ENCODE results near the gene KRTAP10-3. TPM values are rescaled to one million over a fixed set of nuclear protein-coding genes. Genes with fewer than 3 reads are reported as not detected.

KRTAP10-3 gene
- total and polyA plus RNA-seq, 2 experiments from 2014 or later = not detected

GRCh38 chr21:44585892-44586291 is 27.3 kb upstream of the KRTAP10-3 start:
- no peaks in the 10 kb centered on the region for H3K79me2 ChIP-seq (replicated peaks; ENCODE audit: insufficient read depth)
- H3F3A ChIP-seq (replicated peaks; ENCODE audit: low read depth) = no peaks in the 10 kb centered on the region
- H3K4me3 ChIP-seq = no peak overlapping the region
- H2AFZ ChIP-seq = no peak overlapping the region
- H3K4me1 ChIP-seq (ENCODE audit: insufficient read depth) = no peaks in the 10 kb centered on the region
- H3K4me1 Mint-ChIP-seq = no peaks in the 10 kb centered on the region
- DNase-seq (ENCODE audit: low spot score) (no peak), ATAC-seq (no peak)
- peaks cover 9% of the 10 kb centered on the region for H3K27me3 Mint-ChIP-seq (ENCODE audit: insufficient read depth, low read depth, poor library complexity)
- H3K4me3 Mint-ChIP-seq = no peak overlapping the region
- no peak overlapping the region for H3K27ac Mint-ChIP-seq
- peaks cover 6% of the 10 kb centered on the region for H3K9me3 Mint-ChIP-seq
- TF ChIP-seq POLR2AphosphoS5 (IDR thresholded peaks at IDR 0.05; ENCODE audit: low read depth) (no peak), ETS1 (IDR thresholded peaks at IDR 0.05) (no peak), ZNF114 (CRISPR knock-in tag; IDR thresholded peaks at IDR 0.05) (no peak)
- H3K36me3 Mint-ChIP-seq (ENCODE audit: low read depth) = no peaks in the 10 kb centered on the region; the same call in 2 of the 3 replicates
- no peaks in the 10 kb centered on the region for H3K9me2 ChIP-seq (ENCODE audit: insufficient read depth)
- no peaks in the 10 kb centered on the region for H3K27me3 ChIP-seq (ENCODE audit: insufficient read depth)
- no peaks in the 10 kb centered on the region for H3K36me3 ChIP-seq (ENCODE audit: insufficient read depth)
- no peaks in the 10 kb centered on the region for H4K20me1 ChIP-seq (replicated peaks; ENCODE audit: insufficient read depth)
- no peak overlapping the region for H3K27ac ChIP-seq (ENCODE audit: low read depth)
- no peak overlapping the region for H3K4me2 ChIP-seq

DNA sequence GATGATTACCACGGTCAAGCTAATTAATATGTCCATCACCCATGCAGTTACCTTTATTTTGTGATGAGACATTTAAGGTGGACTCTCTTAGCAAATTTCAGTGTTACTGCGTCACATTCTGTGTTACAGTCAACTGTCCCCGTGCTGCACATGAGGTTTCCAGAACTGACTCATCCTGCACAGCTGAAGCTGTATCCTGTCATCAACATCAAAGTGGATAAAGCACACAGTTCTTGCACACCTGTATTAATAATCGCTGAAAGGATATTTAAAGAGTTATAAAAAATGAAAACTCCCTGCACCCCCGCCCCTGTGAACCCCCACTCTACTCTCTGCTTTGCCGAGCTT is 25.2 kb upstream of the KRTAP10-3 start:
- no peaks in the 10 kb centered on the region for H3K27me3 ChIP-seq (ENCODE audit: insufficient read depth)
- H3K4me2 ChIP-seq = no peak overlapping the region
- H4K20me1 ChIP-seq (replicated peaks; ENCODE audit: insufficient read depth) = no peaks in the 10 kb centered on the region
- ATAC-seq = no peak
- no peaks in the 10 kb centered on the region for H3F3A ChIP-seq (replicated peaks; ENCODE audit: low read depth)
- no peak overlapping the region for H2AFZ ChIP-seq
- no peaks in the 10 kb centered on the region for H3K4me1 ChIP-seq (ENCODE audit: insufficient read depth)
- H3K9me2 ChIP-seq (ENCODE audit: insufficient read depth) = no peaks in the 10 kb centered on the region
- Mint-ChIP-seq H3K36me3 (ENCODE audit: low read depth) (no peaks in the 10 kb centered on the region), H3K4me3 (no peak overlapping the region), H3K27ac (no peak overlapping the region), H3K27me3 (ENCODE audit: insufficient read depth, low read depth, poor library complexity) (peaks cover 9% of the 10 kb centered on the region), H3K9me3 (peaks cover 11% of the 10 kb centered on the region; the same call in 2 of the 3 replicates), H3K4me1 (peaks cover 7% of the 10 kb centered on the region)
- DNase-seq (ENCODE audit: low spot score) = no peak
- H3K79me2 ChIP-seq (replicated peaks; ENCODE audit: insufficient read depth) = no peaks in the 10 kb centered on the region
- H3K36me3 ChIP-seq (ENCODE audit: insufficient read depth) = no peaks in the 10 kb centered on the region
- no peak overlapping the region for H3K4me3 ChIP-seq
- H3K27ac ChIP-seq (ENCODE audit: low read depth) = no peak overlapping the region
- no peak for TF ChIP-seq POLR2AphosphoS5 (IDR thresholded peaks at IDR 0.05; ENCODE audit: low read depth)
- TF ChIP-seq ETS1 (IDR thresholded peaks at IDR 0.05) = no peak
- TF ChIP-seq ZNF462 (CRISPR knock-in tag; IDR thresholded peaks at IDR 0.05) = no peak
- no peak for TF ChIP-seq EZH2phosphoT487 (IDR thresholded peaks at IDR 0.05; ENCODE audit: unreplicated experiment)
- TF ChIP-seq CREB1 (CRISPR knock-in tag; IDR thresholded peaks at IDR 0.05; ENCODE audit: low read depth) = no peak
- no peak for TF ChIP-seq NANOG (IDR thresholded peaks at IDR 0.05; ENCODE audit: borderline replicate concordance)
- TF ChIP-seq ZNF114 (CRISPR knock-in tag; IDR thresholded peaks at IDR 0.05) = no peak
- no peak for TF ChIP-seq STAT1 (IDR thresholded peaks at IDR 0.05; ENCODE audit: unreplicated experiment)
- no peak for TF ChIP-seq CTCF (conservative IDR thresholded peaks at IDR 0.05; ENCODE audit: low read depth in 2 of 2)

All from GM23338 (cell line).